ENCODE results near the gene ARL4A. TPM values are rescaled to one million over a fixed set of nuclear protein-coding genes. Genes with fewer than 3 reads are reported as not detected.

The ARL4A gene
- total and polyA plus RNA-seq, 9 of the 15 experiments (the other 6 are each of a cell fraction or from before 2014, with no cell fraction given) = 118 to 688 (median 172) TPM

- TF ChIP-seq ZNF407 (IDR thresholded peaks at IDR 0.05; ENCODE audit: low read depth) (no peak), SPI1 (IDR thresholded peaks at IDR 0.05; ENCODE audit: borderline replicate concordance, low read depth, low read length) (0 out of 2 replicates have a peak, but pooled peaks have one; percentile 19), PATZ1 (CRISPR knock-in tag; IDR thresholded peaks at IDR 0.05; ENCODE audit: borderline replicate concordance) (no peak), EWSR1 (IDR thresholded peaks at IDR 0.05; ENCODE audit: borderline replicate concordance, low read depth, partially characterized antibody) (no peak), GABPB1 (CRISPR knock-in tag; IDR thresholded peaks at IDR 0.05) (no peak), CC2D1A (IDR thresholded peaks at IDR 0.05) (no peak), ZSCAN29 (IDR thresholded peaks at IDR 0.05) (no peak), SRF (CRISPR knock-in tag; IDR thresholded peaks at IDR 0.05) (no peak), DMBX1 (CRISPR knock-in tag; IDR thresholded peaks at IDR 0.05; ENCODE audit: borderline replicate concordance) (no peak), PRDM10 (IDR thresholded peaks at IDR 0.05; ENCODE audit: partially characterized antibody) (peak; percentile 98), GATAD2A (IDR thresholded peaks at IDR 0.05) (no peak), ZNF431 (CRISPR knock-in tag; IDR thresholded peaks at IDR 0.05) (no peak), SIRT6 (IDR thresholded peaks at IDR 0.05; ENCODE audit: low read depth, low read length) (no peak), RHOXF2B (CRISPR knock-in tag; conservative IDR thresholded peaks at IDR 0.05) (no peak), BCL6 (CRISPR knock-in tag; IDR thresholded peaks at IDR 0.05) (no peak)
Observed at GRCh38 chr7:12727455-12728191, 40.2 kb downstream of the ARL4A start (continued).
